H1 (cell line): ENCODE results near the gene NUP133. TPM values are rescaled to one million over a fixed set of nuclear protein-coding genes. Genes with fewer than 3 reads are reported as not detected.

Source experiments
- CTCF ChIA-PET: fragments of 300-600 bp; sonication (Branson Sonifier 250); formaldehyde crosslinking; loops from one replicate; lab custom pipeline; 2021; ENCODE audit not compliant: partially characterized antibody; lab: Charles Lee
- POLR2A ChIA-PET: fragments of 300-600 bp; sonication (Branson Sonifier 250); formaldehyde crosslinking; loops from one replicate; lab custom pipeline; 2021; ENCODE audit warnings: inconsistent platforms; ENCODE audit not compliant: partially characterized antibody; lab: Charles Lee
- DNase-seq, 2 experiments: peaks; one replicate each; pipeline versions ENCODE4 v3.0.0 to v3.0.0-alpha.2; 2010 to 2022; ENCODE audit warnings: low spot score in 2 of 2, low read depth in 1 of 2, mixed read lengths in 1 of 2
- FAIRE-seq: peaks from 2 replicates; lab custom pipeline; 2011; peaks lifted over from hg19 to GRCh38; lab: Jason Lieb, UNC
- H2AFZ ChIP-seq: 2 replicates; pipeline ENCODE4 v1.8.1; 2012; ENCODE audit warnings: low read length, inconsistent platforms
- H2AK5ac ChIP-seq: 2 replicates; pipeline ENCODE4 v1.6.1; 2013; ENCODE audit warnings: low read depth, low read length
- H2BK120ac ChIP-seq: replicated peaks from 2 replicates; pipeline ENCODE3; 2013; ENCODE audit warnings: low read depth, low read length, inconsistent platforms
- H2BK12ac ChIP-seq: 2 replicates; pipeline ENCODE4 v1.6.1; 2013; ENCODE audit warnings: low read depth, low read length
- H2BK15ac ChIP-seq: 2 replicates; pipeline ENCODE4 v1.6.1; 2013; ENCODE audit warnings: low read length
- H2BK20ac ChIP-seq: 2 replicates; pipeline ENCODE4 v1.6.1; 2013; ENCODE audit warnings: low read length
- H2BK5ac ChIP-seq: 2 replicates; pipeline ENCODE4 v1.6.1; 2013; ENCODE audit warnings: low read depth, low read length
- H3K14ac ChIP-seq: 2 replicates; pipeline ENCODE4 v1.6.1; 2013; ENCODE audit warnings: inconsistent platforms; ENCODE audit not compliant: insufficient read length
- H3K18ac ChIP-seq: 2 replicates; pipeline ENCODE4 v1.6.1; 2013; ENCODE audit warnings: low read length; ENCODE audit errors: extremely low read depth
- H3K23ac ChIP-seq: 2 replicates; pipeline ENCODE4 v1.6.1; 2013; ENCODE audit warnings: inconsistent platforms; ENCODE audit not compliant: insufficient read length
- H3K23me2 ChIP-seq: 2 replicates; pipeline ENCODE4 v1.6.1; 2013; ENCODE audit warnings: low read depth, low read length
- H3K27ac ChIP-seq: 2 replicates; pipeline ENCODE4 v1.6.1; 2011; ENCODE audit warnings: low read depth, low read length, inconsistent platforms
- H3K27me3 ChIP-seq, 4 experiments: replicated peaks in 1 of 4; 1 replicate in 1 of 4; 2 replicates in 3 of 4; pipeline versions ENCODE4 v1.6.1 to v1.8.1; 2011 to 2013; ENCODE audit warnings: low read length in 3 of 4, mild to moderate bottlenecking in 3 of 4, inconsistent platforms in 2 of 4, mixed read lengths in 2 of 4, moderate library complexity in 1 of 4; ENCODE audit not compliant: control insufficient read depth in 3 of 4, insufficient read depth in 3 of 4; ENCODE audit errors: extremely low read depth in 1 of 4
- H3K36me3 ChIP-seq, 4 experiments: 2 replicates each; pipeline versions ENCODE4 v1.6.1 to v1.8.1; 2011 to 2013; ENCODE audit warnings: mild to moderate bottlenecking in 4 of 4, low read length in 3 of 4, moderate library complexity in 2 of 4, control low read depth in 1 of 4, inconsistent platforms in 1 of 4; ENCODE audit not compliant: insufficient read depth in 4 of 4, control insufficient read depth in 2 of 4
- H3K4ac ChIP-seq: replicated peaks from 2 replicates; pipeline ENCODE3; 2013; ENCODE audit warnings: low read length, low read depth, mixed read lengths, inconsistent platforms; ENCODE audit not compliant: insufficient read length
- H3K4me1 ChIP-seq, 4 experiments: replicated peaks in 1 of 4; 1 replicate in 1 of 4; 2 replicates in 3 of 4; pipeline versions ENCODE4 v1.6.1 to v1.8.1; 2011 to 2013; ENCODE audit warnings: low read length in 3 of 4, inconsistent platforms in 2 of 4, mixed read lengths in 1 of 4; ENCODE audit not compliant: insufficient read depth in 4 of 4, control insufficient read depth in 3 of 4
- H3K4me2 ChIP-seq, 2 experiments: 2 replicates each; pipeline versions ENCODE4 v1.6.1 to v1.8.1; 2011 to 2013; ENCODE audit warnings: low read depth in 2 of 2, low read length in 2 of 2, control low read depth in 1 of 2, inconsistent platforms in 1 of 2, mild to moderate bottlenecking in 1 of 2; ENCODE audit not compliant: insufficient read depth in 1 of 2
- H3K4me3 ChIP-seq, 4 experiments: fragments of 200-600, 300-600 bp in 1 of 4; sonication (generic), shearing (Covaris generic), sonication (Bioruptor Twin) in 1 of 4; 2 replicates each; pipeline versions ENCODE4 v1.5.1 to v1.8.1; 2011 to 2016; ENCODE audit warnings: low read length in 4 of 4, low read depth in 3 of 4, control low read depth in 2 of 4, inconsistent platforms in 2 of 4, mild to moderate bottlenecking in 2 of 4, mixed read lengths in 1 of 4, moderate library complexity in 1 of 4; ENCODE audit not compliant: insufficient read depth in 2 of 4; ENCODE audit errors: extremely low read depth in 1 of 4
- H3K56ac ChIP-seq: replicated peaks from 2 replicates; pipeline ENCODE3; 2013; ENCODE audit warnings: low read depth, mild to moderate bottlenecking, mixed read lengths, low read length, inconsistent platforms; ENCODE audit not compliant: insufficient read length
- H3K79me1 ChIP-seq: 2 replicates; pipeline ENCODE4 v1.6.1; 2013; ENCODE audit warnings: low read depth, low read length, control low read depth
- H3K79me2 ChIP-seq, 2 experiments: 2 replicates each; pipeline versions ENCODE4 v1.6.1 to v1.8.1; 2012 to 2013; ENCODE audit warnings: low read length in 2 of 2, mild to moderate bottlenecking in 2 of 2, inconsistent platforms in 1 of 2; ENCODE audit not compliant: insufficient read depth in 2 of 2, control insufficient read depth in 1 of 2
- H3K9ac ChIP-seq, 4 experiments: replicated peaks in 1 of 4; 1 replicate in 1 of 4; 2 replicates in 3 of 4; pipeline versions ENCODE4 v1.6.1 to v1.8.1; 2011 to 2013; ENCODE audit warnings: low read depth in 3 of 4, low read length in 3 of 4, control low read depth in 2 of 4, mild to moderate bottlenecking in 2 of 4, moderate library complexity in 2 of 4, inconsistent platforms in 1 of 4; ENCODE audit errors: extremely low read depth in 1 of 4
- H3K9me3 ChIP-seq, 2 experiments: 2 replicates each; pipeline versions ENCODE4 v1.6.1 to v1.8.1; 2012 to 2013; ENCODE audit warnings: mild to moderate bottlenecking in 2 of 2, moderate library complexity in 2 of 2, control low read depth in 1 of 2, inconsistent platforms in 1 of 2, low read depth in 1 of 2, low read length in 1 of 2, mixed read lengths in 1 of 2; ENCODE audit not compliant: insufficient read depth in 2 of 2
- H4K20me1 ChIP-seq, 2 experiments: replicated peaks in 1 of 2; 2 replicates each; pipeline versions ENCODE3 to v1.8.1; 2011 to 2013; ENCODE audit warnings: inconsistent platforms in 2 of 2, low read length in 2 of 2, mild to moderate bottlenecking in 1 of 2; ENCODE audit not compliant: insufficient read depth in 2 of 2, control insufficient read depth in 1 of 2
- H4K5ac ChIP-seq: 2 replicates; pipeline ENCODE4 v1.6.1; 2013; ENCODE audit warnings: low read length, low read depth, mixed read lengths, inconsistent platforms; ENCODE audit not compliant: insufficient read length
- H4K8ac ChIP-seq: 2 replicates; pipeline ENCODE4 v1.8.0; 2013; ENCODE audit warnings: mild to moderate bottlenecking, moderate library complexity, low read length, inconsistent platforms; ENCODE audit not compliant: insufficient read depth; ENCODE audit errors: extremely low read depth
- H4K91ac ChIP-seq: replicated peaks from 2 replicates; pipeline ENCODE3; 2013; ENCODE audit warnings: low read length, mixed read lengths, inconsistent platforms; ENCODE audit not compliant: insufficient read length
- CEBPB ChIP-seq: IDR thresholded peaks from 2 replicates; pipeline ENCODE4 v1.6.1; 2012; ENCODE audit warnings: low read depth, low read length
- CHD2 ChIP-seq: IDR thresholded peaks from 2 replicates; pipeline ENCODE4 v1.6.1; 2012; ENCODE audit warnings: low read length, improper control_type of control experiment
- NANOG ChIP-seq: IDR thresholded peaks from 2 replicates; pipeline ENCODE4 v1.6.1; 2011; ENCODE audit warnings: low read length, low read depth, mild to moderate bottlenecking, inconsistent platforms; ENCODE audit not compliant: insufficient read depth, poor library complexity, severe bottlenecking
- POU5F1 ChIP-seq: IDR thresholded peaks from 2 replicates; pipeline ENCODE4 v1.6.1; 2011; ENCODE audit warnings: low read depth, mild to moderate bottlenecking, low read length, moderate library complexity
- TCF12 ChIP-seq: IDR thresholded peaks from 2 replicates; pipeline ENCODE4 v1.6.1; 2011; ENCODE audit warnings: low read depth, mild to moderate bottlenecking, low read length
- WGBS, 2 experiments: shearing (Covaris generic) in 1 of 2; methylation state at CpG; one replicate each; pipeline versions ENCODE4 v1.1.6 to v1.1.7; 2013 to 2015; ENCODE audit warnings: low lambda C conversion rate in 2 of 2, mixed read lengths in 2 of 2, inconsistent platforms in 1 of 2, low coverage in 1 of 2, missing lambda C conversion rate in 1 of 2; ENCODE audit not compliant: insufficient replicate concordance in 2 of 2, insufficient coverage in 1 of 2, insufficient read length in 1 of 2; ENCODE audit errors: extremely low coverage in 1 of 2, missing lambda C conversion rate in 1 of 2; 5-methylcytosine and 5-hydroxymethylcytosine counted together
- polyA plus RNA-seq, 7 experiments: library from polyadenylated mRNA; depleted of rRNA in 3 of 7; stranded (reverse) in 5 of 7; unstranded in 2 of 7; fragments of >200 nt in 5 of 7; fragments of 200-250 nt in 2 of 7; gene quantifications; 1 replicate in 5 of 7; 2 replicates in 1 of 7; 4 replicates in 1 of 7; pipeline versions ENCODE4 v1.2.1 to v1.2.3, GENCODE V29; 2011 to 2013; ENCODE audit warnings: missing spikeins in 2 of 7, mixed read lengths in 2 of 7
- total RNA-seq: library from RNA; stranded (reverse); fragmentation: NEBNext Ultra II Directional; extraction: Animal tissue kit (Norgen Biotek cat#: 25700); gene quantifications from 2 replicates; pipeline ENCODE4 v1.2.1, GENCODE V29; 2021
- TF ChIP-seq, protein P1 (sequence below): IDR thresholded peaks from 2 replicates; pipeline ENCODE4 v1.6.1; 2012; ENCODE audit warnings: low read length, inconsistent platforms

Gene NUP133
- total and polyA plus RNA-seq, 2 of the 8 experiments (the other 6 are each of a cell fraction or from before 2014, with no cell fraction given): 20.6 to 72.1 TPM

DNA sequence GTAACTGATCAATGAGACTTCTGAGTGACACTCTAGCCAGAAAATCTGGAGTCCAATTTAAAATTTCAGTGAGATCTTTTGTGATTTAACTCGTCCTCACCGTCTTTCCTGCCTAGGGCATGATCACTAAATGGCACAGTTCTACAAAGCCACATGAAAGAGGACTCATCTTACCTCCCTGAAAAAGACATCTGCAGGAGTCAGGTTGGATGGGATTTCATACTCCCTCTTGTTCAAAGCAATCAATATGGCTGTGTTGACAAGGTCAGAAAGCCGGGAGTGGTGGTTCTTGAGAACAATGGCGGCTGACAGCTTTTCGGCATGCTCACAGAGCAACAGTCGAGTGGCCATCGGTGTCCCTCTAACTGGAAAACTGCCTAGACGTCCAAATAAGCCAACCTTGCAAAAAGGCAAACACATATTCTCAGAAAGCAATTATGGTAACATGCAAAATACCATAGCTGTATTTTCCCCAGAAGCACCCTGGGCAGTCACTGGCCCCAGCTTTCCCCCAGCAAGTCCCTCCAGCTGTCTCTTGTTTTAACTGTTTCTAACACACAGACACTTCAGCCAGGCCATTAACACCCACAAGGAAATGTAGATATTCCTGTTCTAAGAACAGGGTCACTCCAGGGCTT is 37.6 kb downstream of the NUP133 start:
- no peak overlapping the region for H3K56ac ChIP-seq
- H3K4ac ChIP-seq: no peak overlapping the region
- no peak overlapping the region for H3K27ac ChIP-seq
- no peak overlapping the region for H2BK20ac ChIP-seq
- H3K18ac ChIP-seq: no peak overlapping the region
- 92% methylated on average over 8 of the region's 8 CpGs; no CpG with 5 or more reads in 1 of the 2 experiments for WGBS, 2 experiments
- no peak overlapping the region for H2BK5ac ChIP-seq
- H2AK5ac ChIP-seq: no peak overlapping the region
- H4K20me1 ChIP-seq: peaks cover 0 to 4% of the 10 kb centered on the region in 2 experiments
- H3K4me1 ChIP-seq: no peaks in the 10 kb centered on the region
- no peak overlapping the region for H4K5ac ChIP-seq
- no peak overlapping the region for H2AFZ ChIP-seq
- no peaks in the 10 kb centered on the region for H3K9me3 ChIP-seq
- peaks cover 8 to 51% (median 27%) of the 10 kb centered on the region in 4 experiments for H3K36me3 ChIP-seq
- H3K23me2 ChIP-seq: no peaks in the 10 kb centered on the region
- no peak overlapping the region for H2BK15ac ChIP-seq
- no peak overlapping the region for H2BK12ac ChIP-seq
- H3K27me3 ChIP-seq: no peaks in the 10 kb centered on the region
- no peak overlapping the region for H3K4me2 ChIP-seq
- H4K91ac ChIP-seq: no peak overlapping the region
- ChIA-PET POLR2A (interaction anchor here (1.3 kb wide), 1 partner anchor 11 kb away, joined by 3 read pairs; no protein-coding TSS in a partner anchor), CTCF (interaction anchor here (1.4 to 2.3 kb wide), 2 partner anchors 12 to 212 kb away, joined by 3 to 9 read pairs; no protein-coding TSS in a partner anchor)
- no peak for DNase-seq
- no peak overlapping the region for H3K4me3 ChIP-seq
- no peak overlapping the region for H3K14ac ChIP-seq
- no peak overlapping the region for H4K8ac ChIP-seq
- no peak overlapping the region for H3K9ac ChIP-seq
- FAIRE-seq: no peak
- no peaks in the 10 kb centered on the region for H3K79me1 ChIP-seq
- no peak overlapping the region for H3K23ac ChIP-seq
- TF ChIP-seq TCF12: no peak
- TF ChIP-seq, protein P1, sequence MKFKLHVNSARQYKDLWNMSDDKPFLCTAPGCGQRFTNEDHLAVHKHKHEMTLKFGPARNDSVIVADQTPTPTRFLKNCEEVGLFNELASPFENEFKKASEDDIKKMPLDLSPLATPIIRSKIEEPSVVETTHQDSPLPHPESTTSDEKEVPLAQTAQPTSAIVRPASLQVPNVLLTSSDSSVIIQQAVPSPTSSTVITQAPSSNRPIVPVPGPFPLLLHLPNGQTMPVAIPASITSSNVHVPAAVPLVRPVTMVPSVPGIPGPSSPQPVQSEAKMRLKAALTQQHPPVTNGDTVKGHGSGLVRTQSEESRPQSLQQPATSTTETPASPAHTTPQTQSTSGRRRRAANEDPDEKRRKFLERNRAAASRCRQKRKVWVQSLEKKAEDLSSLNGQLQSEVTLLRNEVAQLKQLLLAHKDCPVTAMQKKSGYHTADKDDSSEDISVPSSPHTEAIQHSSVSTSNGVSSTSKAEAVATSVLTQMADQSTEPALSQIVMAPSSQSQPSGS: no peak
- TF ChIP-seq POU5F1: no peak
- no peak for TF ChIP-seq NANOG
- TF ChIP-seq CHD2: no peak
- no peak for TF ChIP-seq CEBPB
- no peak overlapping the region for H2BK120ac ChIP-seq
- H3K79me2 ChIP-seq: no peaks in the 10 kb centered on the region
